Fibroblast of skin of right quadriceps (primary cell): Measurements from ENCODE around the gene NDUFAF8.
A peak's percentile ranks its signal among the peaks of the same experiment; 100 is the strongest.

ENCODE experiments used
- DNase-seq: peaks from one replicate; pipeline ENCODE4 v3.0.0-alpha.2; 2013

Gene NDUFAF8

GRCh38 chr17:81253358-81254131, 14.4 kb downstream of the NDUFAF8 start:
- DNase-seq, result peak; percentile 25

GRCh38 chr17:81254955-81255717, 16.0 kb downstream of the NDUFAF8 start:
- DNase-seq, result peak; percentile 65

- no peak for DNase-seq
These were observed 17.5 kb downstream of the NDUFAF8 start for GRCh38 chr17:81256616-81257015.

- DNase-seq, result no peak
These were observed 18.4 kb downstream of the NDUFAF8 start for GRCh38 chr17:81257533-81257932.

- no peak for DNase-seq
These were observed 19.2 kb downstream of the NDUFAF8 start for GRCh38 chr17:81258292-81258691.

- no peak for DNase-seq
These were observed 20.0 kb downstream of the NDUFAF8 start for GRCh38 chr17:81259058-81259605.

- DNase-seq, result no peak
These were observed 21.1 kb downstream of the NDUFAF8 start for GRCh38 chr17:81260171-81260570.

DNA sequence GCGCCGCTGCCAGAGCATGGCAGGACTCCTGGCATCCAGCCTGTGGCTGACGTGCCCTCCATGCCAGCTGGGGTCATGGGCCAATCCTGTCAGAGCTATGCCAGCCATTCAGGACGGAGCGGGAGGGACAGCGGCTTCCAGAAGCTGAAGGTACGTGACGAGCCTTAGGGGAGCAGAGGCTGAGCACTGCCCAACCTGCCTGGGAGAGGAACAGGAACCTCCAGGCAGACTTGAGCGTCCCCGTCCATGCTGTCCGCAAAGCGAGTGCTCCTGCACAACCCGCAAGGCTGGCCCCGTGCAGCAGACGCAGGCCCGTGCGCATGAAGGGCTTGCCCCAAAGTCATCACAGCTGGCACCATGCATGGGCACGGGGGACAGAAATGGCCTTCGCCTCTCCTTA, 21.5 kb downstream of the NDUFAF8 start:
- no peak for DNase-seq

GRCh38 chr17:81261096-81261495, 22.0 kb downstream of the NDUFAF8 start:
- no peak for DNase-seq

DNA sequence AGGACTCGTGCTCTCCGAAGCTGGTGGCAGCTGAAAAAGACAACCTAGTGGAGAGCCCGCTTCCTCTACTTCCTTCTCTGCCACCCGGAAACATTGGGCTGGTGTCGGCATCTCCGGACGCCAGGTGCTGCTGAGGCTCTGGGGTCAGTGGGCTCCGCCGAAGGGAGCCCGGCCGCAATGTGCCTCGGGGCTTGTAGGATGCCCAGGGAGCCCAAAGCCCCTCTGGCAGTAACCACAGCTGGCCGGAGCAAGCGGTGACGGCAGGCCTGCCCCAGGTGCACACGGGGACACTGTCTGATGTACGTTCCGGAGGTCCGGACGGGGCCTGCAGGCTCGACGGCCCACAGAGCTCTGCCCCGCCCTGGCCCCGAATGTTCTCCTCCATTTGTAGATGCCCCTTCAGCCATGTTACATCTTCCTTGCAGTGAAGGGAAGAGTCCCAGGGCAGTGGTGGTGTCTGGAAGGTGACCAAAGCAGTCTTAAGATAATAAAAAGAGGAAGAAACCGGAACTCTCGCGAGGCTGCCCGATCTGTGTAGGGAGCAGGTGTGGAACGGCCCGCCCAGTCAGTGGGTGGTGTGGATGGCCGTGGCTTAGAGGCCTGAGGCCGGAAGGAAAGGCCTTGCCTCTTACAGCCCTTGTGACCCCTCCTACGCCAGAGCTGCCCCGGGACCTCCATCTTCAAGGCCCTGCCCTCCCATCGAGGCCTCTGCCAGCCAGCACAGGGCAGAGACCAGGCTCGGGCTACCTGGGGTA, 22.6 kb downstream of the NDUFAF8 start:
- no peak for DNase-seq

GRCh38 chr17:81263371-81264181, 24.5 kb downstream of the NDUFAF8 start:
- DNase-seq, result no peak

- no peak for DNase-seq
These were observed 25.5 kb downstream of the NDUFAF8 start for GRCh38 chr17:81264640-81265039.

DNA sequence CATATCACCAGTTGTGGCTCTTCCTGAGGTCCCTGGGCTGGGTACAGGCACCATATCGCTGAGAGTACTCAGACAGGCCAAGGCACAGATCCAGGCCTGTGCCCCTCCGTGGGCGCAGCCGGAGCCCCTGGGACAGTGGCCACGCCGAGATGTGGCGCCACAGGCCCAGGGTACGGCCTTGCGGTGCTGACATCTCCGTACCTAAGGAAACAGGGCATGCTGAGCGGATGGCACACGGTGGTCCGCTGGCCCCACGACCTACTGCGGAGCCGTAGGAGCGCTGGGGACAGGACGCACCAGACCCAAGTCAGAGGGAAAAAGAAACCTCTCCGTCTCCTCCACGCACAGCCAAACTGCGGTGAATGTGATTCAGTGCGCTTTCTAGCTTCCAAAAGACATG, 26.5 kb downstream of the NDUFAF8 start:
- no peak for DNase-seq

DNA sequence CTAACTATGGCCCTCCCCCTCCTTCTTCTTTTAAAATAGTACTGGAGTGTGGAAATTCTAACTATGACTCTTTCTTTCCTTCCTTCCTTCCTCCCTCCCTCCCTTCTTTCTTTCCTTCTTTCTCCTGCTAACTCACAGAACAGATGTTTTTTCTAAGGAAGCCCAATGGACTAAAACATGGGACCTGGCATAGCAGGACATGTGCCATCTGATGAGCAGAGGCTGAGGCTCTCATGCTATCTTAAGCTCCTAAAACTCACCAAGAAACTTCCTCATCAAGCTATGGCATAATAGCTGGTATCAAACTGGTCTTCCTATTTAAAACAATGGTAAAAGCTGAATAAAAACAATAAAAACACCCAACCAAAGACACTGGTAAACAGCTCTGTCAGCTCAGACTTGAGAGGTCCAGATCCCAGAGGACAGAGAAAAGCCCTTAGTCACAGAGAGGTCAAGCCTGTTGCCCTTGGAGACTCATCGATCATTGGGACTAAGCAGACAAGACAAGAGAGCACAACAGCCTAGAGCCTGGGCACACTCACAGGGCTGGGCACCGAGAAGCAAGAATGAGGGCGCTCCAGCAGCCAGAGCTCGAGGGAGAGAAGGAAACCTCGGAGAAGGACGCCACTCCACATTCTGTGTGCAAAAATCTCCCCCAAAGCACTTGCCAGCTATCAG, 28.4 kb downstream of the NDUFAF8 start:
- no peak for DNase-seq

DNA sequence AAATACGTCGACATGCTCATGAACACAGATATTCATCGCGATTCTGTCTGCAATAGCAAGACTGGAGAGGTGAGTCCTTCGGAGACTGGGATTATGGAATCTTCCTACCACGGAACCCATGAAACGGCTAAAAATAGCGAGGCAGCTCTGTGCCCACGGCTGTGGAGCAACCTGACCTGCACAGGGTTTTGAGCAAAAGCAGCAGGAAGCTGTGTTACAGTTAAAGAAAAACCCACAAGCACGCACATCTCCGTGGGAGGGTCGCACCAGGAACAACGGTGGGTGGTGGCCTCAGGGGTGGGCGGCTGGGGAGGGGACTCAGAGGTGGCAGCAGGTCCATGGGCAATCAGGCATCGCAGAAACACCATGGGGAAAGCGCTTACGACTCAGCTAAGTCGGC, 31.2 kb downstream of the NDUFAF8 start:
- DNase-seq, result no peak

DNA sequence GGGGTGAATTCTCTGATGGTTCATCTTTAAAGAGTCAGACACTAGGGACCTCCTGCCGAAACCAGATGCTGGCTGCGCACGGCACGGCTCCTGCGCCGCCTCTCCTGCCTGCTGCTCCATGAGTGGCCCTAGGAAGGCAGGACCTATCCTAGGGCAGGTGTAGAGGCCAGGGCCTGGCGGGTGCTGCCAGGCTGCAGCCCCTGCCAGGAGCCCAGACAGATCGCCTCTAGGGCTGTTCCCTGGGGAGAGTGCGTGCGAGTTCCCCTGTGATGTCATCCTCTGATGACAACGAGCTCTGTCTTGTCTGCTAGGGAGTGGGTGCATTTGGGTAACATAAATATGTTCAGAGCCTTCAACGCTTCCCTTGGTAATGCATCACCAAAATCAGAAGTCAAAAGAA, 32.1 kb downstream of the NDUFAF8 start:
- DNase-seq, result no peak

GRCh38 chr17:81272616-81273015, 33.5 kb downstream of the NDUFAF8 start:
- no peak for DNase-seq

- no peak for DNase-seq
These were observed 34.8 kb downstream of the NDUFAF8 start for GRCh38 chr17:81273698-81274470.

DNA sequence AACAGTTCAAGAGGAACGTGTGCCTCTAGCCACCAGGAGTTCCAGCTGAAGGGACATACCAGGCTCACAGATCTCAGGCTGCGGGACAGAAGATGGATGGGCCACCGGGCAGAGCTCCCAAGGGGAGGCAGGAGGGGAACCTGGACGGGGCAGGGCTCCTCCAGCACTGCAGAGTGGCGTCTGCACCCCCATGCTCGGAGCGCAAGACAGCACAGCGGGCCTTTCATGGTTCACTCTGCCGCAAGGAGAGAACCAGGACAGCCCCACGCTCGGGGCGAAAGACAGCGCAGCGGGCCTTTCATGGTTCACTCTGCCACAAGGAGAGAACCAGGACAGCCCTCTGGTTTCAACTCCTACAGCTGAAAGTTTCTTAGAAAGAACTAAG, 35.3 kb downstream of the NDUFAF8 start:
- no peak for DNase-seq

DNA sequence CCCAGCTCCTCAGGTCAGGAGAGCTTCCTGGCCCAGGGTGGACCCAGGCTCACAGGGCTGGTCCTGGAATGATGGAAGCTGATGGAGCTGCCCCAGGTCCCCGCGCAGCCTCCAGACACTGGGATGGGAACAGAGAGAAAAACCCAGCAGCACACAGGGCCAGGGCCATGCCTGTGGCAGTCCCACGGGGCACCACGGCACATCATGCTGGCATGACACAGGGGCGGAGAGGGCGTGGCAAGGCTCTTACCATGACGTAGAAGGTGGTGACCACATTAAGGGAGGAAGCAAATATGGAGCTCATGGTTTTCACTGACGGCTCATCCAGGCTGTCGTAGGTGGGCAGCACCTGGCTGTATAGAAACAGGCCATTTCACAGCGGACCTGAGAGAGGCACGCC, 37.7 kb downstream of the NDUFAF8 start:
- no peak for DNase-seq

DNA sequence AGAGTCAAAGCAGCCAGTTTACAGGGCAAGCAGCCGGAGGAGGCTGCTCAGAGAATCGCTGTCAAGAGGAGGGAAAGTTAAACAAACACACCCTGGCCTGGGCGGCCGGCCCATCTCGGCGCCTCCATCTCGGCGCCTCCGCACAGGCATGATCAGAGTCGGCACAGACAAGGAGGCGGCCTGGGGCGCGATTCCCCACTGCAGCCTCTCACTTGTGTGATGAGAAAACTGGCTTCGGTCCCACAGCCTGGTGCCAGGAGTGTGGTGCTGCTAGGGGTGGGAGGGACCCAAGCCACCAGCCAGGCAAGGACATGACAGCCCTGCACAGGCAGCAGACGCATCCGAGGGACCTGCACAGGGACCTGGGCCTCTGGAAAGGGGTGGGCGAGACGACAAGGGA, 38.3 kb downstream of the NDUFAF8 start:
- DNase-seq, result no peak
